Hippocampal formation (tissue), 2 donors: Measurements from ENCODE around the gene SPAG7.
"Not testable (repeated sequence)": the region's sequence is repeated elsewhere in the genome, so short reads cannot be mapped to it uniquely, and the experiment has no call there.

Experiments used
- DNase-seq, 2 donors: peaks; one replicate each; lab custom pipeline; 2025; lab: John Stamatoyannopoulos, UW

The SPAG7 gene

DNA sequence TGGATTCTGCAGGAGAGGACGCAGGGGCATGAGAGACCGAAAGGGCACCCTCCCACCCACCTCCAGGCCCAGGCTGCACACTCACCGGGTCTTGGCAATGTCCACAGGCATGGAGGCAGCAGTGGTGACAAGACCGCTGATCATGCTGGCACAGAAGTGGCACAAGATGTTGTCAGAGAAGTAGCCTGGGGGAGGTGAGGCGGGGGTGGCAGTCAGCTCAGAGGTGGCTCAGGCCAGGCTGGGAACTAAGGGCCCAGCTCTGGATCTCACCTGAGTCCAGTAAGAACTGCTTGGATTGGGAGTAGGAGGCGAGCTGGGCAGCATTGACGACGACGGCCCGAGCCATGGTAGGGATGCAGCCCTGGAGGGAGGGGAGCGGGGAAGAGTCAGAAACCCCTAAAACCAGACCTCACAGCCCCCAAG, 29.5 kb downstream of the SPAG7 start:
- no peak for DNase-seq

GRCh38 chr17:4937553-4937952, 30.1 kb downstream of the SPAG7 start:
- no peak for DNase-seq

GRCh38 chr17:4936436-4936835, 31.2 kb downstream of the SPAG7 start:
- no peak for DNase-seq

GRCh38 chr17:4935650-4936049, 32.0 kb downstream of the SPAG7 start:
- DNase-seq, result no peak

DNA sequence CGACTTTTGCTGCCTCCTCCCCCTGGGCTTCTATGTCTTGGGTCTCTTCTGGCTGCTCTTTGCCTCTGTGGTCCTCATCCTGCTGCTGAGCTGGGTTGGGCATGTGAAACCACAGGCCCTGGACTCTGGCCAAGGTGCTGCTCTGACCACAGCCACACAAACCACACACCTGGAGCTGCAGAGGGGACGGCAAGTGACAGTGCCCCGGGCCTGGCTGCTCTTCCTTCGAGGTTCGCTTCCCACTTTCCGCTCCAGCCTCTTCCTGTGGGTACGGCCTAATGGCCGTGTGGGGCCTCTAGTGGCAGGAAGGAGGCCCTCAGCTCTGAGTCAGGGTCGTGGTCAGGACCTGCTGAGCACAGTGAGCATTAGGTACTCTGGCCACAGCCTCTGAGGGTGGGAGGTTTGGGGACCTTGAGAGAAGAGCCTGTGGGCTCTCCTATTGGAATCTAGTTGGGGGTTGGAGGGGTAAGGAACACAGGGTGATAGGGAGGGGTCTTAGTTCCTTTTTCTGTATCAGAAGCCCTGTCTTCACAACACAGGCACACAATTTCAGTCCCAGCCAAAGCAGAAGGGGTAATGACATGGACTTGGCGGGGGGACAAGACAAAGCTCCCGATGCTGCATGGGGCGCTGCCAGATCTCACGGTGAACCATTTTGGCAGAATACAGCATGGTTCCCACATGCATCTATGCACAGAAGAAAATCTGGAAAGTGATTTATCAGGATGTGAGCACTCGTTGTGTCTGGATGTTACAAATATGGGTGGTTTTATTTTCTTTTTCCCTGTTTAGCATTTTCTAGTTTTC, 33.2 kb downstream of the SPAG7 start:
- no peak for DNase-seq

- DNase-seq, result no peak
These were observed 34.0 kb downstream of the SPAG7 start for GRCh38 chr17:4933646-4934045.

DNA sequence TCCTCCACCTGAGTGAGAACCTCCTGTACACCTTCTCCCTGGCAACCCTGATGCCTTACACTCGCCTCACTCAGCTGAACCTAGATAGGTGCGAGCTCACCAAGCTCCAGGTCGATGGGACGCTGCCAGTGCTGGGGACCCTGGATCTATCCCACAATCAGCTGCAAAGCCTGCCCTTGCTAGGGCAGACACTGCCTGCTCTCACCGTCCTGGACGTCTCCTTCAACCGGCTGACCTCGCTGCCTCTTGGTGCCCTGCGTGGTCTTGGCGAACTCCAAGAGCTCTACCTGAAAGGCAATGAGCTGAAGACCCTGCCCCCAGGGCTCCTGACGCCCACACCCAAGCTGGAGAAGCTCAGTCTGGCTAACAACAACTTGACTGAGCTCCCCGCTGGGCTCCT, 34.9 kb downstream of the SPAG7 start:
- DNase-seq, result no peak

GRCh38 chr17:4931963-4932362, 35.7 kb downstream of the SPAG7 start, which contains the start of gene GP1BA:
TSS of gene GP1BA (plus strand) at chr17:4932277. CDS start at chr17:4932605, 328 bp downstream.
- no peak for DNase-seq

DNA sequence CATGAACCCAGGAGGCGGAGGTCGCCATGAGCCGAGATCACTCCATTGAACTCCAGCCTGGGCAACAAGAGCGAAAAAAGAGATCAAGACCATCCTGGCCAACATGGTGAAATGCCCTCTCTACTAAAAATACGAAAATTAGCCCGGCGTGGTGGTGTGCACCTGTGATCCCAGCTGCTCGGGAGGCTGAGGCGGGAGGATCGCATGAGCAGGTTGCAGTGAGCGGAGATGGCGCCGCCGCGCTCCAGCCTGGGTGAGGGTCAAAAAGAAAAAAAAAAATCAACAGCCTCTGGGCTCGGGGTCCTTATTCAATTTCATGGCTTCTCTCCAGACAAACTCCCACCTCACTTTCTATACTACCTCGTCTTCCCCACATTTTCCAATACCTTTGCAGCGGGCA, 38.7 kb downstream of the SPAG7 start:
- no peak for DNase-seq

DNA sequence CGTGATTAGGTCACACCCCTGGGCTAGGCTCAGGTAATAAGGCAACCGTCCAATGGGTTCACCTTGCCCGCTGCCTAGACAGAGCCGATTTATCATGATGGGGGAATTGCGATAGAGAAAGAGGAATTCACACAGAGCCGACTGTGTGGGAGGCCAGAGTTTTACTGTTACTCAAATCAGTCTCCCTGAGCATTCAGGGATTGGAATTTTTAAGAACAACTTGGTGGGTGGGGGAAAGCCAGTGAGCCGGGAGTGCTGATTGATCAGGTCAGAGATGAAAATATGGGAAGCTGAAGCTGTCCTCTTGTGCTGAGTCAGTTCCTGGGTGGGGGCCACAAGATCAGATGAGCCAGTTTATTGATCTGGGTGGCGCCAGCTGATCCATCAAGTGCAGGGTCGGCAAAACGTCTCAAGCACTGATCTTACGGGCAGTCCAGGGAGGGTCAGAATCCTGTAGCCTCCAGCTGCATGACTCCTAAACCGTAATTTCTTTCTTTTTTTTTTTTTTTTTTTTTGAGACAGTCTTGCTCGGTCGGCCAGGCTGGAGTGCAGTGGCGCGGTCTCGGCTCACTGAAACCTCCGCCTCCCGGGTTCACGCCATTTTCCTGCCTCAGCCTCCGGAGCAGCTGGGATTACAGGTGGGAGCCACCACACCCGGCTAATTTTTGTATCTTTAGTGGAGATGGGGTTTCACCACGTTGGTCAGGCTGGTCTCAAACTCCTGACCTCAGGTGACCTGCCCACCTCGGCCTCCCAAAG, 40.9 kb downstream of the SPAG7 start:
- not testable (repeated sequence) for DNase-seq

DNA sequence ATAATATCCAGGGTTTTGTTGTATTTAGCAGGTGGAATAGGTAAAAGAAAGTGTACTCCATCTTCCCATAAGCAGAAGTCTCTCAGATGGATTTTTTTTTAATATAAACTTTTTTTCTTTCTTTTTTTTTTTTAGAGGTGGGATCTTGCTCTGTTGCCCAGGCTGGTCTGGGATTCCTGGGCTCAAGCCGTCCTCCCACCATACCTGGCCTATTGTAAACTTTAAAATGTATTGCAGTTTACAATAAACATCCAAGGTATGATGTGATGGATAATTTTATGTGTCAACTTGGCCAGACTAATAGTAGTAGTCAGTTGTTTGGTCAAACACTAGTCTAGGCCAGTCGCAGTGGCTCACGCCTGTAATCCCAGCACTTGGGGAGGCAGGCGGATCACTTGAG, 46.3 kb downstream of the SPAG7 start:
- DNase-seq, result no peak

DNA sequence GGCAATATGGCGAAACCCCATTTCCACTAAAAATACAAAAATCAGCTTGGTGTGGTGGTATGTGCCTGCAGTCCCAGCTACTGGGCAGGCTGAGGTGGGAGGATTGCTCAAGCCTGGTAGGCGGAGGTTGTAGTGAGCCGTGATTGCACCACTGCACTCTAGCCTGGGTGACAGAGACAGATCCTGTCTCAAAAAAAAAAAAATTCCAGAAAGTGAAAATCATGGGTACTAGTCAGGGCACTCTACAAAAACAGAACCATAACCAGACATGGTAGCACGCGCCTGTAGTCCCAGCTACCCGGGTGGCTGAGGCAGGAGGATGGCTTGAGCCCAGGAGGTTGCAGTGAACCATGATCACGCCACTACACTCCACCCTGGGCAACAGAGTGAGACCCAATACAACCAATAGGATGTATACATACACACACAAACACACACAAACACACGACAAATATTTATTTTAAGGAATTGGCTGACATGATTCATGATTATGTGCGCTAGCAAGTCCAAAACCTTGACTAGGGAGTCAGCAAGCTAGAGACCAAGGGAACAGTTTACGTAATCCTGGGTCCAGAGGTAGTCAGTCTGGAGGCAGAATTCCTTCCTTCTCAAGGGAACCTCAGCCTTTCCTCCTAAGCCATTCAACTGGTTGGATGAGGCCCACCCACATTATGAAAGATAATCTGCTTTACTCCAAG, 47.1 kb downstream of the SPAG7 start:
- DNase-seq, result no peak

GRCh38 chr17:4919511-4920047, 48.0 kb downstream of the SPAG7 start:
- no peak for DNase-seq

GRCh38 chr17:4914551-4914950, 53.1 kb downstream of the SPAG7 start:
- DNase-seq, result not testable (repeated sequence)

GRCh38 chr17:4913994-4914393, 53.6 kb downstream of the SPAG7 start:
- no peak for DNase-seq
